Sigmoid colon (tissue), 7 donors: Measurements from ENCODE around the gene ARHGEF9. TPM values are rescaled to one million over a fixed set of nuclear protein-coding genes. Genes with fewer than 3 reads are reported as not detected.

Experiments
- DNase-seq: peaks from one replicate; pipeline ENCODE4 v3.0.0-alpha.2; 2019
- H3K27ac ChIP-seq, 4 donors: fragments of 200-600 bp; sonication (generic); one replicate each; pipeline ENCODE4 v1.5.1; 2016 to 2019; ENCODE audit warnings: mild to moderate bottlenecking in 1 of 4
- H3K27me3 ChIP-seq, 3 donors: fragments of 200-600 bp; sonication (generic); one replicate each; pipeline ENCODE4 v1.5.1; 2019; ENCODE audit warnings: mild to moderate bottlenecking in 1 of 3
- H3K36me3 ChIP-seq, 4 donors: fragments of 200-600 bp; sonication (generic); one replicate each; pipeline ENCODE4 v1.5.1; 2016 to 2019
- H3K4me1 ChIP-seq, 4 donors: fragments of 200-600 bp; sonication (generic); one replicate each; pipeline ENCODE4 v1.5.1; 2017 to 2019
- H3K4me3 ChIP-seq, 4 donors: fragments of 200-600 bp; sonication (generic); one replicate each; pipeline ENCODE4 v1.5.1; 2017 to 2019; ENCODE audit warnings: mild to moderate bottlenecking in 2 of 4, moderate library complexity in 1 of 4
- H3K9me3 ChIP-seq, 4 donors: fragments of 200-600 bp in 3 of 4; sonication (generic) in 3 of 4; one replicate each; pipeline versions ENCODE4 v1.5.1 to v1.6.1; 2013 to 2019
- CTCF ChIP-seq, 4 experiments: fragments of 450-650 bp in 3 of 4; fragments of 200-600 bp in 1 of 4; IDR thresholded peaks; one replicate each; pipeline ENCODE4 v1.5.1; 2016 to 2019; ENCODE audit warnings: antibody characterized with exemption in 4 of 4, mild to moderate bottlenecking in 3 of 4, moderate library complexity in 2 of 4
- EP300 ChIP-seq, 4 donors: sonication (generic); formaldehyde crosslinking; IDR thresholded peaks; one replicate each; pipeline ENCODE4 v1.6.1; 2017; ENCODE audit warnings: antibody characterized with exemption in 4 of 4
- POLR2A ChIP-seq, 2 donors: fragments of 450-650 bp; IDR thresholded peaks; one replicate each; pipeline ENCODE4 v1.6.1; 2016; ENCODE audit warnings: antibody characterized with exemption in 2 of 2, mild to moderate bottlenecking in 2 of 2, moderate library complexity in 2 of 2
- POLR2AphosphoS5 ChIP-seq, 4 donors: sonication (generic); formaldehyde crosslinking; IDR thresholded peaks; one replicate each; pipeline ENCODE4 v1.6.1; 2017; ENCODE audit warnings: antibody characterized with exemption in 4 of 4
- WGBS, 2 donors: extraction: QIAGEN DNeasy Blood & Tissue Kit; methylation state at CpG; one replicate each; pipeline ENCODE4 v1.1.7; 2013; 5-methylcytosine and 5-hydroxymethylcytosine counted together
- intact Hi-C: fragments of 100-400 bp; cut with DNase I; formaldehyde crosslinking; loops from one replicate; pipeline ENCODE4 v1.15.1; 2023
- polyA plus RNA-seq, 3 donors: library from polyadenylated mRNA; stranded (reverse); fragments of 200-250 nt; gene quantifications; one replicate each; pipeline ENCODE4 v1.2.3, GENCODE V29; 2013
- total RNA-seq, 4 donors: library from RNA; depleted of rRNA; stranded (reverse); fragments of >200 nt; gene quantifications; one replicate each; pipeline ENCODE4 v1.1.0, GENCODE V29; 2016
- donor health status: healthy with polysubstance abuse.
- donor health status: Bipolar disorder and iron deficiency.
- donor health status: healthy.

ARHGEF9 gene
- total and polyA plus RNA-seq, 7 donors, result 7.6 to 46.8 (median 28.8) TPM

GRCh38 chrX:63782515-63782914 is 2.5 kb downstream of the ARHGEF9 start:
- no peak for TF ChIP-seq CTCF (IDR thresholded peaks at IDR 0.05)
- TF ChIP-seq POLR2AphosphoS5 (IDR thresholded peaks at IDR 0.05), result no peak
- no peak for TF ChIP-seq EP300 (IDR thresholded peaks at IDR 0.05)
- TF ChIP-seq POLR2A (IDR thresholded peaks at IDR 0.05), result no peak
- H3K27ac ChIP-seq, result no peak overlapping the region
- H3K4me1 ChIP-seq, result no peaks in the 10 kb centered on the region
- no peak for DNase-seq
- intact Hi-C loops, result no loop called here
- no peak overlapping the region for H3K4me3 ChIP-seq
- WGBS, 2 donors, result 21 to 74% methylated on average over 6 of the region's 6 CpGs
- H3K9me3 ChIP-seq, result no peaks in the 10 kb centered on the region
- no peaks in the 10 kb centered on the region for H3K27me3 ChIP-seq
- no peaks in the 10 kb centered on the region for H3K36me3 ChIP-seq

- WGBS, 2 donors, result 95 to 98% methylated on average over 2 of the region's 2 CpGs
- Histone ChIP-seq H3K27ac (no peak overlapping the region), H3K4me1 (no peaks in the 10 kb centered on the region), H3K27me3 (no peaks in the 10 kb centered on the region), H3K4me3 (no peak overlapping the region), H3K9me3 (no peaks in the 10 kb centered on the region), H3K36me3 (no peaks in the 10 kb centered on the region)
- TF ChIP-seq POLR2AphosphoS5 (IDR thresholded peaks at IDR 0.05) (no peak), EP300 (IDR thresholded peaks at IDR 0.05) (no peak), CTCF (IDR thresholded peaks at IDR 0.05) (no peak), POLR2A (IDR thresholded peaks at IDR 0.05) (no peak)
- no peak for DNase-seq
- intact Hi-C loops, result no loop called here
Observed at GRCh38 chrX:63768760-63769159, 16.3 kb downstream of the ARHGEF9 start.

GRCh38 chrX:63765712-63766111 is 19.3 kb downstream of the ARHGEF9 start:
- no peaks in the 10 kb centered on the region for H3K9me3 ChIP-seq
- no peaks in the 10 kb centered on the region for H3K36me3 ChIP-seq
- intact Hi-C loops, result no loop called here
- no peaks in the 10 kb centered on the region for H3K27me3 ChIP-seq
- H3K4me1 ChIP-seq, result no peaks in the 10 kb centered on the region
- no peak overlapping the region for H3K27ac ChIP-seq
- TF ChIP-seq POLR2A (IDR thresholded peaks at IDR 0.05), result no peak
- no peak for TF ChIP-seq POLR2AphosphoS5 (IDR thresholded peaks at IDR 0.05)
- no peak for TF ChIP-seq EP300 (IDR thresholded peaks at IDR 0.05)
- no peak for TF ChIP-seq CTCF (IDR thresholded peaks at IDR 0.05)
- no peak overlapping the region for H3K4me3 ChIP-seq
- no peak for DNase-seq
- WGBS, 2 donors, result 32 to 40% methylated on average over 4 of the region's 4 CpGs

GRCh38 chrX:63764946-63765345 is 20.1 kb downstream of the ARHGEF9 start:
- H3K36me3 ChIP-seq, result no peaks in the 10 kb centered on the region
- no peak overlapping the region for H3K27ac ChIP-seq
- H3K4me3 ChIP-seq, result no peak overlapping the region
- 75 to 88% methylated on average over 1 of the region's 1 CpG for WGBS, 2 donors
- no peak for DNase-seq
- no peaks in the 10 kb centered on the region for H3K4me1 ChIP-seq
- H3K9me3 ChIP-seq, result no peaks in the 10 kb centered on the region
- intact Hi-C loops, result no loop called here
- H3K27me3 ChIP-seq, result no peaks in the 10 kb centered on the region
- TF ChIP-seq POLR2AphosphoS5 (IDR thresholded peaks at IDR 0.05) (no peak), EP300 (IDR thresholded peaks at IDR 0.05) (no peak), CTCF (IDR thresholded peaks at IDR 0.05) (no peak)

- DNase-seq, result no peak
- intact Hi-C loops, result no loop called here
Observed at GRCh38 chrX:63761639-63762038, 23.4 kb downstream of the ARHGEF9 start.

More at GRCh38 chrX:63761639-63762038, 23.4 kb downstream of the ARHGEF9 start:
- no peak overlapping the region for H3K27ac ChIP-seq
- H3K27me3 ChIP-seq, result no peaks in the 10 kb centered on the region
- H3K4me3 ChIP-seq, result no peak overlapping the region
- H3K36me3 ChIP-seq, result no peaks in the 10 kb centered on the region
- whole genome bisulfite sequencing, 2 donors, result 33 to 69% methylated on average over 1 of the region's 1 CpG
- no peaks in the 10 kb centered on the region for H3K9me3 ChIP-seq
- H3K4me1 ChIP-seq, result no peaks in the 10 kb centered on the region
- TF ChIP-seq POLR2A (IDR thresholded peaks at IDR 0.05) (no peak), EP300 (IDR thresholded peaks at IDR 0.05) (no peak), CTCF (IDR thresholded peaks at IDR 0.05) (no peak), POLR2AphosphoS5 (IDR thresholded peaks at IDR 0.05) (no peak)
